A549 (cell line): ENCODE measurements around the gene FAM120B.

Experiments
- CBX2 ChIP-seq: fragments of 200-600 bp; sonication (generic); IDR thresholded peaks from 2 replicates; pipeline ENCODE4 v1.6.1; 2016; ENCODE audit warnings: low read depth, mild to moderate bottlenecking, borderline replicate concordance
- TF ChIP-seq, protein P1 (sequence below): fragments of >200 bp; sonication (Bioruptor Twin); formaldehyde crosslinking; IDR thresholded peaks from 3 replicates; pipeline ENCODE4 v1.5.1; 2016

DNA sequence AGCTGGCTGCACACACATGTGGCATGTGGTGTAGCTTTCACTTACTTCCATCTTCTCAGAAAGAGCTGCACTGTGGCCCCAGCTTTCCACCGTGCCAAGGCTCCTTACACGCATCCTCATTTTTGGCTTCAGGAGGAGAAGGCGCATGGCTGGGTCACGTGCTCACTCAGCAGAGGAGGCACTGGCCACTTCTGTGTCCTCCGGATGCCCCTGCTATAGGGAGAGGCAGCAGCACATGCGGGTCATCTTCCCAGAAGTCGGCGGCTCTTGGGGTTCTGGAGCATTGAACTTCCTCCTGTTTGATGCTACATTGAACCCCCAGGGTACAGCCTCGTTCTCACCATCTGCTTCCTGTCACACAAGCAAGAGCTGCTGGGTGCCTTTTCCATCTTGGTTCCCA lies 111.3 kb downstream of the FAM120B start:
- TF ChIP-seq, protein P1, sequence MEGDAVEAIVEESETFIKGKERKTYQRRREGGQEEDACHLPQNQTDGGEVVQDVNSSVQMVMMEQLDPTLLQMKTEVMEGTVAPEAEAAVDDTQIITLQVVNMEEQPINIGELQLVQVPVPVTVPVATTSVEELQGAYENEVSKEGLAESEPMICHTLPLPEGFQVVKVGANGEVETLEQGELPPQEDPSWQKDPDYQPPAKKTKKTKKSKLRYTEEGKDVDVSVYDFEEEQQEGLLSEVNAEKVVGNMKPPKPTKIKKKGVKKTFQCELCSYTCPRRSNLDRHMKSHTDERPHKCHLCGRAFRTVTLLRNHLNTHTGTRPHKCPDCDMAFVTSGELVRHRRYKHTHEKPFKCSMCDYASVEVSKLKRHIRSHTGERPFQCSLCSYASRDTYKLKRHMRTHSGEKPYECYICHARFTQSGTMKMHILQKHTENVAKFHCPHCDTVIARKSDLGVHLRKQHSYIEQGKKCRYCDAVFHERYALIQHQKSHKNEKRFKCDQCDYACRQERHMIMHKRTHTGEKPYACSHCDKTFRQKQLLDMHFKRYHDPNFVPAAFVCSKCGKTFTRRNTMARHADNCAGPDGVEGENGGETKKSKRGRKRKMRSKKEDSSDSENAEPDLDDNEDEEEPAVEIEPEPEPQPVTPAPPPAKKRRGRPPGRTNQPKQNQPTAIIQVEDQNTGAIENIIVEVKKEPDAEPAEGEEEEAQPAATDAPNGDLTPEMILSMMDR, result no peak
- TF ChIP-seq CBX2, result no peak
